Ishikawa (cell line): ENCODE measurements around the gene GLP1R.

ENCODE experiments used
- CEBPB ChIP-seq: IDR thresholded peaks from 2 replicates; pipeline ENCODE4 v1.6.1; 2012
- CREB1 ChIP-seq: IDR thresholded peaks from 2 replicates; pipeline ENCODE4 v1.6.1; 2012; ENCODE audit warnings: low read depth
- EGR1 ChIP-seq: IDR thresholded peaks from 2 replicates; pipeline ENCODE4 v1.6.1; 2012
- EP300 ChIP-seq: IDR thresholded peaks from 2 replicates; pipeline ENCODE4 v1.6.1; 2012; ENCODE audit warnings: borderline replicate concordance
- FOXM1 ChIP-seq: IDR thresholded peaks from 2 replicates; pipeline ENCODE4 v1.6.1; 2012; ENCODE audit warnings: low read depth, borderline replicate concordance
- MAX ChIP-seq: IDR thresholded peaks from 2 replicates; pipeline ENCODE4 v1.6.1; 2012
- NFIC ChIP-seq: IDR thresholded peaks from 2 replicates; pipeline ENCODE4 v1.6.1; 2012
- RAD21 ChIP-seq: IDR thresholded peaks from 2 replicates; pipeline ENCODE4 v1.6.1; 2012; ENCODE audit warnings: low read depth
- REST ChIP-seq: IDR thresholded peaks from 2 replicates; pipeline ENCODE4 v1.6.1; 2012; ENCODE audit warnings: low read depth, mild to moderate bottlenecking
- TAF1 ChIP-seq: IDR thresholded peaks from 2 replicates; pipeline ENCODE4 v1.6.1; 2012; ENCODE audit warnings: low read depth, mild to moderate bottlenecking
- TCF12 ChIP-seq: IDR thresholded peaks from 2 replicates; pipeline ENCODE4 v1.6.1; 2012; ENCODE audit warnings: low read depth
- TEAD4 ChIP-seq: IDR thresholded peaks from 2 replicates; pipeline ENCODE4 v1.6.1; 2012
- USF1 ChIP-seq: IDR thresholded peaks from 2 replicates; pipeline ENCODE4 v1.6.1; 2012
- YY1 ChIP-seq: IDR thresholded peaks from 2 replicates; pipeline ENCODE4 v1.6.1; 2012; ENCODE audit warnings: low read depth
- ZBTB7A ChIP-seq: IDR thresholded peaks from 2 replicates; pipeline ENCODE4 v1.6.1; 2012; ENCODE audit warnings: low read depth

Gene GLP1R

DNA sequence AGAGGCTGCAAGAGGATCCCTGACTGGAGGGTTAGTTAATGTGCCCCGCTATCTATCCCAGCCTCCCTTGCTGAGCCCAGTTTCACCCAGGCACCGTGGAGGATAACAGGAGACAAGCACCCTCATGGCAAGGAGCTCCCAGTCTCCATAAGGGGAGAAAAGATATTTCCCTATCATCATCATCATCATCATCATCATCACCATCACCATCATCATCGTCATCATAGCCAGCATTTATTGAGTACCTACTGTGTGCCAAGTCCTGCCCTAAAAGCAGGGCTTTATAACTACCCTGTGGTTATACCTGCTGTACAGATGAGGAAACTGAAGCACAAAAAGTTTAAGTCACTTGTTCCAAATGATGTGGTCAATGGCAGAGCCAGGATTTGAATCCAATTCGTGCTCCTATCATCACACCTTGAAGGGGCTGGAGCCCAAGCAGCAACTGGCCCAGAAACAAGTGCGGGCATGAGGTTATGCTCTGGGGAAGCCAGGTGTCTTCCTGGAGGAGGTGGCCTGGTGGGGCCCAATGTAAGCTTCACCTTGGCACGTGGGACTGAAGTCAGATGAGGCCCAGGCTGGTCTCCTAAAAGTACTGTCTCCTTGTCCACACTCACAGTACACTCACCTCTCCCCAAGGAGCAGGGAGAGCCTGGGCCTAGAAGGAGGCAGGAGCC is 10.0 kb downstream of the GLP1R start:
- no peak for TF ChIP-seq REST
- TF ChIP-seq NFIC, result no peak
- TF ChIP-seq ZBTB7A, result no peak
- no peak for TF ChIP-seq USF1
- TF ChIP-seq RAD21, result no peak

GRCh38 chr6:39059496-39060310 is 11.1 kb downstream of the GLP1R start:
- TF ChIP-seq MAX, result no peak
- no peak for TF ChIP-seq TCF12
- no peak for TF ChIP-seq USF1
- no peak for TF ChIP-seq NFIC
- no peak for TF ChIP-seq TAF1
- no peak for TF ChIP-seq REST
- TF ChIP-seq EP300, result no peak
- no peak for TF ChIP-seq TEAD4
- no peak for TF ChIP-seq EGR1
- TF ChIP-seq YY1, result no peak
- no peak for TF ChIP-seq ZBTB7A
- TF ChIP-seq CEBPB, result no peak
- no peak for TF ChIP-seq RAD21
- TF ChIP-seq FOXM1, result no peak
- TF ChIP-seq CREB1, result no peak

DNA sequence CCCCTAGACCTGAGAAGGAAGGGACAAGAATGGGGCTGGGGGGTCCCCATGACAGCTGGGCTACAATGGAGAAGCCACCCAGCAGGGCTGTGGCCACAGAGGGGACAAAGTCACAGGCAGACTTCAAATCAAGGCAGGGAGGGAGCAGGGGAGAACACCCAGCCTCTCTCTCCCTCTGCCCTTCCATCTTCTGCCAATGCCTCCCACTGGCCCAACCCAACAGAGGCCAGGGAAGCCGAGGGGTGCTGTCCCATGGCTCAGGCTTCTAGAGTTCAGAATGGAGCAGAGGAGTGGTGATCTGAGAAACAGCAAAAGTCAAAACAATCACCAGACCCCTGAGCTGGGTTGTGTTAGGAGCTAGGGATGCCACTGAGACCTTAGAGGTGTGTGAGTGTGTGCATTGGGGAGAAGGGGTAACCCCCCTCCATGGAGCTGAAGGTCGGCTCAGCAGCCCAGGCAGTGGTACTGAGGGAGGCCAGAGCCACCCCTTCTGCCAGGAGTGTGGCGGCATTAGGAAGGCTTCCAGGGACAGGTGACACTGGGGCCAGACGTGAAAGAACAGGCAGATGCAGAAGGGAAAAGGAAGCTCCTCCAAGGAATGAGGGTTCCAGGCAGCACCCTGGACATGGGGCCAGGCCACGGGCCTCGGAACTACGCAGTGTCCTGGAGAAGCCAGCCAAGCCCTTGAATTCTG is 12.0 kb downstream of the GLP1R start:
- no peak for TF ChIP-seq TEAD4
- no peak for TF ChIP-seq EGR1
- TF ChIP-seq CEBPB, result no peak
- no peak for TF ChIP-seq MAX
- no peak for TF ChIP-seq TAF1

GRCh38 chr6:39061182-39061581 is 12.6 kb downstream of the GLP1R start:
- no peak for TF ChIP-seq YY1
- no peak for TF ChIP-seq EP300
- no peak for TF ChIP-seq MAX
- no peak for TF ChIP-seq USF1
- TF ChIP-seq NFIC, result no peak
- no peak for TF ChIP-seq TAF1
- no peak for TF ChIP-seq CREB1
- no peak for TF ChIP-seq RAD21
- no peak for TF ChIP-seq TEAD4
- TF ChIP-seq ZBTB7A, result no peak
- TF ChIP-seq REST, result no peak
- TF ChIP-seq FOXM1, result no peak
